ENCODE results near the gene WIPF3. TPM values are rescaled to one million over a fixed set of nuclear protein-coding genes. Genes with fewer than 3 reads are reported as not detected.
A peak's percentile ranks its signal among the peaks of the same experiment; 100 is the strongest.

WIPF3 gene
- total and polyA plus RNA-seq, 2 donors (not counting 1 experiment from before 2014, with no cell fraction given) = not detected

GRCh38 chr7:29884399-29885272 is 78.3 kb downstream of the WIPF3 start:
- H3K4me2 ChIP-seq (replicated peaks; ENCODE audit: low read depth, low read length, poor library complexity, severe bottlenecking) = peak overlapping the region; percentile 30
- ChIA-PET CTCF (no interaction called here), POLR2A (no interaction called here)
- Mint-ChIP-seq H3K27ac (no peak overlapping the region), H3K27me3 (peaks cover 22% of the 10 kb centered on the region), H3K4me1 (peaks cover 6% of the 10 kb centered on the region), H3K4me3 (peak overlapping the region; percentile 72), H3K9me3 (ENCODE audit: insufficient read depth) (no peaks in the 10 kb centered on the region)
- no peaks in the 10 kb centered on the region for H3K79me2 ChIP-seq (ENCODE audit: control insufficient read depth, insufficient read depth, low read length)
- TF ChIP-seq EZH2 (IDR thresholded peaks at IDR 0.05; ENCODE audit: borderline replicate concordance, insufficient read depth, low read depth, low read length, poor library complexity, severe bottlenecking) = no peak
- no peak for TF ChIP-seq CTCF (IDR thresholded peaks at IDR 0.05)
- no peaks in the 10 kb centered on the region for H4K20me1 ChIP-seq (ENCODE audit: control insufficient read depth, insufficient read depth, low read length, poor library complexity, severe bottlenecking)
- H3K27me3 ChIP-seq (replicated peaks in 1 of 4; ENCODE audit: control extremely low read depth in 1 of 4, control insufficient read depth in 3 of 4, insufficient read depth in 4 of 4, low read length in 3 of 4) = peaks cover 0 to 8% (median 3%) of the 10 kb centered on the region in 4 experiments
- no peaks in the 10 kb centered on the region for H3K9me3 ChIP-seq (ENCODE audit: control extremely low read depth in 1 of 3, control insufficient read depth in 2 of 3, insufficient read depth in 1 of 3, low read length in 2 of 3)
- intact Hi-C loops (cut with micrococcal nuclease) = no loop called here
- peak overlapping the region in 1 of 5 experiments; percentile 12 for H3K4me3 ChIP-seq (ENCODE audit: control extremely low read depth in 1 of 5, extremely low read depth in 1 of 5, insufficient read depth in 1 of 5, low read depth in 2 of 5, low read length in 4 of 5)
- H3K9ac ChIP-seq (ENCODE audit: low read length) = no peak overlapping the region
- H3K36me3 ChIP-seq (replicated peaks in 1 of 2; ENCODE audit: control extremely low read depth in 1 of 2, control insufficient read depth in 1 of 2, extremely low read depth in 1 of 2, insufficient read depth in 2 of 2, low read length in 1 of 2) = no peaks in the 10 kb centered on the region
- H2AFZ ChIP-seq (ENCODE audit: insufficient read depth, low read depth, low read length, poor library complexity, severe bottlenecking) = no peak overlapping the region
- H3K27ac ChIP-seq (ENCODE audit: low read length in 2 of 2) = no peak overlapping the region
- peaks cover 0 to 6% of the 10 kb centered on the region in 2 donors for H3K4me1 ChIP-seq (ENCODE audit: control insufficient read depth in 2 of 2, insufficient read depth in 2 of 2, low read length in 2 of 2)
- 53% methylated on average over 23 of the region's 28 CpGs for WGBS (ENCODE audit: insufficient coverage)
- no peak for DNase-seq
- ATAC-seq (ENCODE audit: low read depth) = peak; percentile 45

DNA sequence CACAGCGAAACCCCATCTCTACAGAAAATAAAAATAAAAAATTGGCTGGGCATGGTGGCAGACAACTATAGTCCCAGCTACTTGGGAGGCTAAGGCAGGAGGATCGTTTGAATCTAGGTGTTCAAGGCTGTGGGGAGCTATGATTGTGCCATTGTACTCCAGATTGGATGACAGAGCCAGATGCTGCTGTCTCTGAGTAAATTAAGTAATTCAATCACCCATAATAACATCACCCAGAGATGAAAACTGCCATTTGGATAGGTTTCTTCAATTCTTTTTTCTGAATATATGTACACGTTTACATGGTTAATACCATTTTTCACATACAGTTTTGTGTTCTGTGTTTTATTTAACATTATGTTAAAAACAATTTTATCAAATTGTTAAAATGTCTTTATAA is 79.3 kb downstream of the WIPF3 start:
- CTCF ChIA-PET = interaction anchor here (2.7 kb wide), 1 partner anchor 8 kb away, joined by 7 read pairs; no protein-coding TSS in a partner anchor
- peaks cover 19% of the 10 kb centered on the region for H3K27me3 Mint-ChIP-seq
- TF ChIP-seq CTCF (IDR thresholded peaks at IDR 0.05) = no peak
- no peak for TF ChIP-seq EZH2 (IDR thresholded peaks at IDR 0.05; ENCODE audit: borderline replicate concordance, insufficient read depth, low read depth, low read length, poor library complexity, severe bottlenecking)

More for the DNA sequence above, 79.3 kb downstream of the WIPF3 start:
- Histone ChIP-seq H3K4me3 (ENCODE audit: control extremely low read depth in 1 of 5, extremely low read depth in 1 of 5, insufficient read depth in 1 of 5, low read depth in 2 of 5, low read length in 4 of 5) (no peak overlapping the region), H4K20me1 (ENCODE audit: control insufficient read depth, insufficient read depth, low read length, poor library complexity, severe bottlenecking) (no peaks in the 10 kb centered on the region), H3K27me3 (replicated peaks in 1 of 4; ENCODE audit: control extremely low read depth in 1 of 4, control insufficient read depth in 3 of 4, insufficient read depth in 4 of 4, low read length in 3 of 4) (peaks cover 0 to 8% (median 3%) of the 10 kb centered on the region in 4 experiments), H3K9ac (ENCODE audit: low read length) (no peak overlapping the region), H3K9me3 (ENCODE audit: control extremely low read depth in 1 of 3, control insufficient read depth in 2 of 3, insufficient read depth in 1 of 3, low read length in 2 of 3) (no peaks in the 10 kb centered on the region), H3K36me3 (replicated peaks in 1 of 2; ENCODE audit: control extremely low read depth in 1 of 2, control insufficient read depth in 1 of 2, extremely low read depth in 1 of 2, insufficient read depth in 2 of 2, low read length in 1 of 2) (no peaks in the 10 kb centered on the region), H3K4me1 (ENCODE audit: control insufficient read depth in 2 of 2, insufficient read depth in 2 of 2, low read length in 2 of 2) (peaks cover 0 to 6% of the 10 kb centered on the region in 2 donors), H3K79me2 (ENCODE audit: control insufficient read depth, insufficient read depth, low read length) (no peaks in the 10 kb centered on the region), H3K4me2 (replicated peaks; ENCODE audit: low read depth, low read length, poor library complexity, severe bottlenecking) (no peak overlapping the region), H2AFZ (ENCODE audit: insufficient read depth, low read depth, low read length, poor library complexity, severe bottlenecking) (no peak overlapping the region), H3K27ac (ENCODE audit: low read length in 2 of 2) (no peak overlapping the region)
- ATAC-seq (ENCODE audit: low read depth) (no peak), DNase-seq (no peak)
- Mint-ChIP-seq H3K4me3 (no peak overlapping the region), H3K4me1 (peaks cover 6% of the 10 kb centered on the region), H3K9me3 (ENCODE audit: insufficient read depth) (no peaks in the 10 kb centered on the region), H3K27ac (no peak overlapping the region)
- POLR2A ChIA-PET = no interaction called here
- 100% methylated on average over 1 of the region's 3 CpGs for WGBS (ENCODE audit: insufficient coverage)
- intact Hi-C loops (cut with micrococcal nuclease) = no loop called here
